ENCODE results near the gene TSPO.

Gene TSPO

DNA sequence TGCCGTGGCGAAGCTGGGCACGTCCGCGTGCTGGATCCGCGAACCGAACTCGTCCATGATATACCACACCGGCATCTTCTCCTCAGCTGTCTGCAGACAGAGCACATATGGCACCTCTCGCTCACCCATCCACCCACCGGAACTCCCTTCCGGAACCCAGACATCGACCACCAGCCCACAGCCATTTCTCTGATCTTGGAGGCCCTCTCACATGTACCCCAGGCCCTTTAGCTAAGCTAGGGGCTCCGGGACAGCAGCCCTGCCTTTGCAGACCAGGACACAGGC lies 28.5 kb downstream of the TSPO start:
- no peak for DNase-seq

DNA sequence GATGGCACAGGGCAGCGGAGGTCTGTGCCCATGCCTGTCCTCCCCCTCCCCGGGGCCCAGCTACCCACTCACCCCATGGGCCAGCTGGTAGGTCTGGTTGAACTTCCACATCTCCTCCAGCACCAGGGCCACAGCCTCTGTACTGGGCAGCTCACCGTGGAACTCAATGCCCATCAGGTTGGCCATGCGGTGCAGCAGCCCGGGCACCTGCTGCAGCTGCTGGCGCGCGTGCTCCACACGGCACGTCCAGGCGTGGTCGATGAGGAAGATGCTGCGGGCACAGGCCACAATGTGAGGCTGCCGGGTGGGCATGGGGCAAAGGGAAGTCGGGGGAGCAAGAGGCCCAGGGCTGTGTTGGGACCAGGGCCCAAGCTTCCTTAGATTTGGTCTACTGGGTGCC lies 29.3 kb downstream of the TSPO start:
- no peak for DNase-seq

DNA sequence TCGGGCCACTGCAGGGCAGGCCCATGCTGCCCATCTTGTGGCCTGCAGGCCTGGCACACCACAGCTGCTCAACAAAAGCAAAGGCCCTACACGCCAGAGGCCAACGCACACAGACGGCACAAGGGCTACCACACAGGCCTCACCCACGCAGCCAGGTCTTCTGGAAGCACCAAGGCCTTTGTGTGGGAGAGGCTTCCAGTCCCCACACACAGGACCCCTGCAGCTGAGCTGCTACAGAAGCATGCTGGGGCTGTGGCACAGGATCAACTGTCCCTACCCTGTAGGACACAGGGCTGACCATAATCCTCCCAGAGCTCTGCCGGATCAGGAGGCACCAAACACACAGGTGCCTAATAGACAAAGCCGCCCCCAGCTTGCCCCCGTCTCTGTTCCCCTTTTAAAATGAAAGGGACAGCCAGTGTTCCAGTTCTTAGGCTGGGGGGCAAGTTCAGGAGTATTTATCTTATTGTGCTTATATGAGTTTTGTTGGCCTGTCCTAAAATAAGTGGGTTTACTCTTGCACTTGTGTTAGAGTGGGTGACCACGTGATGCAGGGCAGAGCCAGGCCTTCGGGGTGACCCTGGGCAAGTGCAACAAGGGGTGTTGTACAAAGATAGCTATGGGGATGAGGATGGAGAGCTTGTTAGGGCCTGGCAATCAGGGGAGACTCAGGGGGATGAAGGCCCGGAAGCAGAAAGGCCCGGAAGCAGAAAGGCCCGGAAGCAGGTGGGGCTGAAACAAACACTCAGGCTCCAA lies 30.1 kb downstream of the TSPO start:
- DNase-seq, result no peak

DNA sequence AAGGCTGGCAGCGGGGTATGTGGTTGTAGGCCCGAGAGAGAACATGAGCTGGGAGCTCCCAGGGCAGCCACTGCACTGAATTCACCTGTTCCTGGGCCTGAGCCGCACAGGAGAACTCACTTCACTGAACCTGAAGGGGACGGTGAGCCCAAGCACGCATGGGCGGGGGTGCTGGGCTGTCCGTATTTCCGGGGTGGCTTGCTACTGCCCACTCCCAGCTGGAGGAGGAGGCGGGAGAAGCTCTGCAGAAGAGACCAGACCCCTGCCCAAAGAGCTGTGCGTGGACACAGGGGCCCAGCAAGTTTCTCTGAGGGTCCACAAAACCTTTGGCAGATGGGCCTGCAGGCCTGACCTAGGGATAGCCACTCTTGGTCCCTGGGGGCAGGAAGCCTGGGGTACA lies 30.8 kb downstream of the TSPO start:
- DNase-seq, result no peak

DNA sequence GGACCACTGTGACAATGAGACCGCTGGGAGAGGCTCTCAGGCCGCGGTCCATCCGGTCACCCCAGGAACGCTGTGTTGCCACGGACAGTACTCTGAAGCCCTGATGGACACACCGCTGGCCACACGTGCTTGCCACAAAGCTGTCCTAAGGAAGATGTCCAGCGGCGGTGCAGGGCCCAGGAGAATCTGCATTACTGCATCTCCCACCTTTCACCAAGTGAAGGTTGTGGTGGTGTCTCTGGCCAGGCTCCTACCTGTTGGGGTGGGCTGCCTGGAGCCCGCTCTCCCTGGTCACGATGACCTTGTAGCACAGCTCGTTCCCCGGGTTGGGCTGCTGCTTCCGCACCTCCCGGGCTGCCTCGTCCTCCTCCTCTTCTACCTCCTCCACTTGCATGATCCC lies 31.4 kb downstream of the TSPO start:
- DNase-seq, result no peak

DNA sequence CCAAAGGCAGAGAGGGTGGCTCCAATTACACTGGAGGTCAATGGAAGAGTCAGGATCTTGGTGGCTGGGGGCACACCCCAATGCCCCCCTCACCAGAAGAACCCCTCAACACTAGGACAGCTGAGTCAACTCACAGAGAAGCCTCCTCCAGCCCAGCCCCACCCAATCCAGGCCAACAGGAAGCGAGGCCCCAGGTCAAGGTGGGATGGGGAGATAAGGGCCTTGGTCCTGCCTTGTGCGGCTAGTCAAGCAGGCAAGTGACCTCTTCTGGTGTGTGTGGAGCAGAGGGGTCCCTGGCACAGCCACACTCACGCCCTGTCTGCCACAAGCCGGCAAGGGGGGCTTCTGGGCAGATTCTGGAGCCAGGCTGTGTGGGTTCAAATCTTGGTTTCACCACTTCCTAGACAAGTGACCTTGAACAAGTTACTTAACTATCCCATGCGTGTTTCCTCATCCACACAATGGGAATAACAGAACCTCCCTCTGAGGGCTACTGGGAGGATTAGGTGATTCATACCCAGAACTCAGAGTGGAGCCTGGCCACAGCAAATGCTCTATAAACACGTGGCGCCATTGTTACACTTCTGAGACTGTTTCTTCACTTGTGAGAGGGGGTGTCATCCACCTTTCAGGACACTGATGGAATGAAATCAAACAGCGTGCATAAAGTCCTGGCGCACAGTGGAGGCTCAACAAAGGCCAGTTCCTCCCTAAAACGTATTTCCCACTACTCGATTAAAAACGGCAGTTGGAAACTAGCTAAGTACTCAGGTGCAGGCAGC lies 32.3 kb downstream of the TSPO start:
- DNase-seq, result no peak

DNA sequence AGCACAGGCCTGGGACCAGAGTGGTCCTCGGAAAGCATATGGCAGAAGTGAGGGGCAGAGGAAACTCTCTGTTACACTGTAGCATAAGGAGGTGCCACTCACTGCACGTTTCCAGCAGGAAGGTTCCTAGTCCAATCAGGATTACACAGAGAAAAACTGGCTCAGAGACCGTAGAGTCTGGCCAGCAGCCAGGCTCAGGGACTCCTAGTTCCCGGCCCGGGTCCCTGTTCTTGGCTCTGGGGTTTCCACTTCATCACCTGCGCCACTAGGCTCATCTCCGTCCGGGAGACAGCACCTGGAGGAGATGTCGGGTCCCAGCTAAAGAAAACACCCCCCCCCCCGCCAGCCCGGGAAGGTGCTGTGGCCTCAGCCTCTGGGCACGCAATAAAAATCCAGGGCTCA lies 34.5 kb downstream of the TSPO start:
- DNase-seq, result no peak

DNA sequence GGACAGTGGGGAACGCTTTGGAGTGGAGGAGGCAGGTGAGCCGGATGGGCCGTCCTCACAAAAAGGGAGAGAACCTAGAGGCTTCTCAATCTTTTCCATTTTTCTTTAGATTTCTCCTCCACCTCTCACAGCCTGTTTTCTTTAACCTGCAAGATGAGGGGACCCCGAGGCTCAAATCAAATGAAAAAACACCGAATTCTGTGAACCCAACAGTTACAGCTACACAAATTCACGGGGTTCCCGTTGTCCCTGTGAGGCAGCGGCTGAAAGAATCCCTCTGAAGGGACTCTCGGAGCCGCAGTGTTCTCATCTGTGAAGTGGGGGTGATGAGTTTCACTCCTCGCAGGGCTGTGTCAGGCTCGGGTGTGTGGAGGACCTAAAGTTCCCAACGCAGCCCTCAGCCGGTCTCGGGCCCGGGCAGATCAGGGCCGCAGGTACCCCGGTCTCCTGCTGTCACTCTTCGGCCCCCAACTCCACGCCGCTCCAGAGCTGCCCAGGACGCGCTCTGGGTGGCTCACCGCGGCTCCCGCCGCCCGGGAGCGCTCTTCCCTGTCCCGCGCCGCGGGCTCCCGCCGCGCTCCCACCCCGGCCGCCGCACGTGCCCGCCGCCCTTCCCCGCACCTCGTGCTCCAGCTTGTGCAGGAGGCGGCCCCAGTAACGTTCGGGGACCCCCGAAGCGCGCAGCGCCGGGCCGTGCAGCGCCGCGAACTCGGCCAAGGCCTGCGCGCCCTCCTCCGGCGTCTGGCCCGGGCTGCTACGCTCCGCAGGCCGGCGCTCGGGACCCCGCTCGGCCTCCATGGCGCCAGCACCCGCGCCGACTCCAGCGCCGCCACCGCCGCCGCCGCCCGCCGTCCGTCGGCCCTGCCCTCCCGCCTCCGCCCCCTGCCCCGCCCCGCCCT lies 35.2 kb downstream of the TSPO start, which contains the start of gene TTLL12:
TSS of gene TTLL12 (minus strand) at position 863 of the 899 bp plus-strand sequence. CDS start at position 798, 65 bp downstream.
- DNase-seq, result peak; percentile 62

DNA sequence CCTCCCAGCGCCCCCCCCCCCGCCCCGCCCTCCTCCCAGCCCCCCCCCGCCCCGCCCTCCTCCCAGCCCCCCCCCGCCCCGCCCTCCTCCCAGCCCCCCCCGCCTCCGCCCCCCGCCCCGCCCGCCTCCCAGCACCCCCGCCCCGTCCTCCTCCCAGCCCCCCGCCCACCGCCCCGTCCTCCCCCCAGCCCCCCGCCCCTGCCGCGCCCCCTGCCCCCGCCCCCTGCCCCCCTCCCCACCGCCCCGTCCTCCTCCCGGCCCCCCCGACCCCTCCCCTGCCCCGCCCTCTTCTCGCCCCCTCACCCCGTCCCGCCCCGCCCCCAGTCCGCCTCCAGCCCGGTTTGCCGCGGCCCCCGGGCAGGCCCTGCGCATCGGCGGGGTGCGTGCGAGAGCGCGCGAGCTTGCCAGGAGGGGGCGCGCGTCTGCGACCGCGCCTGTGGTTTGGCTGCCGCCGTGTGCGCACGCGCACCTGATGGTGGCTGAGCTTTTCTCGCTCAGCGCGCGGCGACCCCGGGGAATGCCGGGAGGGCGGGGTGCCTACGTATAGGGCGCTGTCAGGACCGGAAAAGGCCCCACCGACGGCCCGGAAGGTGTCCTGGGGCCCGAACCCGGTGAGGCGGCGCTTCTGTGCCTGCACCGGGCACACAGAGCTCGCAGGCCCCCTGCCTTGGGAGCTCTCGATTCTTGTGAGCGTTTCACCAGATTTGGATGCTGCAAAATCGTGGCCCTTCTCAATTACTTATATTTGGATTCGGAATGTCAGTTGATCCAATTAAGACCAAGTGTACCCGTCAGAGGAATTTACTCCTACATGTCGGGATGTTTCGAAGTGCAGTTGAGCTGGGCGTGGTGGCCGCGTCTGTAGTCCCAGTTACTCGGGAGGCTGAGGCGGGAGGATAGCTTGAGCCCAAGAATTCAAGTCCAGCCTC lies 36.1 kb downstream of the TSPO start:
- peak; percentile 94 for DNase-seq

DNA sequence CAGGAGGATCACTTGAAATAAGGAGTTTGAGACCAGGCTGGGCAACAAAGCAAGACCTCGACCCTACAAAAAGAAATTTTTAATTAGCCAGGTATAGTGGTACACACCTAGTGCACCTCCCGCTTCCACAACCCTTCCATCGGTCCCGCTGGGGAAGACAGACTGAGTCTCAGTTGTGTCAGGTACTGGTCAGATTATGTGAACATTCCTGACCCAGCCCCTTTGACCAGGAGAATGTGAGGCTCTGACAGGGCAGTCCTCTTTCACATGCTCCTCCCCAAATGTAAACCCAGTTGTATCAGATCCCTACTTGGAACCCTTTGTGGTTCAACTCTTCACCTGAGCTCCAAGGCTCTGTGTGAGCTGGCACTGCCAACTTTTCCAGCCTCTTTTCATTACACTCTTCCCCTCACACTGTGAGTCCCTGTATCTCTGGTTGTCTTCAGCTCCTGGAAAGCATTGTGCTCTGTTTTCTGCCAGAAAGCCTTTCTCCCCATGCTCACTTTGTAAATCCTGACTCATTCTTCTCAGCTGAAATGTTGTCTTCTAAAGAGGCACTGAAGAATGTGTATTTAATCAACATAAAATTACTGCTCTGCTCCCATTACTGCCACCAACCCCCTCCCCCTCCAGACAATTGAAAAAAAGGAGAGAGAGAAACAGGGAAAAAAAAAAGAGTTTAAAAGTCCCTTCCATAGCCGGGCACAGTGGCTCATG lies 37.6 kb downstream of the TSPO start:
- no peak for DNase-seq

DNA sequence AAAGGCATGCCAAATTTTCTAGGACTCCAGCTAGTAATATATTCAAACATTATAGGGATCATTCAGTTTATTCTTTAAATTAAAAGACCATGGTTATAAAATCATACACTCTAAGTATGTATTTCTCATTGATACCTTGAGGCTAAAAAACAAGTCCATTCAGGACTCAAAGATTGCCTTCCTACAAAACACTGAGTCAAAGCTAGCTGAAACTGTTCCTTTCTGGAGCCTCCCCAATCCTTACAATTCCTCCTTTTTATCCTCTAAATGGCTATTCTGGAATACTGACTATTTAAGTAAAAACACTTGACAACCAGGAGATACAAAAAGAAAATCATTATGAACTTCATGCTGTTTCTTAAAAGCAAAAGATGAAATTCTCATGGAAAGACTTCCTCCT lies 40.5 kb downstream of the TSPO start:
- DNase-seq, result no peak

DNA sequence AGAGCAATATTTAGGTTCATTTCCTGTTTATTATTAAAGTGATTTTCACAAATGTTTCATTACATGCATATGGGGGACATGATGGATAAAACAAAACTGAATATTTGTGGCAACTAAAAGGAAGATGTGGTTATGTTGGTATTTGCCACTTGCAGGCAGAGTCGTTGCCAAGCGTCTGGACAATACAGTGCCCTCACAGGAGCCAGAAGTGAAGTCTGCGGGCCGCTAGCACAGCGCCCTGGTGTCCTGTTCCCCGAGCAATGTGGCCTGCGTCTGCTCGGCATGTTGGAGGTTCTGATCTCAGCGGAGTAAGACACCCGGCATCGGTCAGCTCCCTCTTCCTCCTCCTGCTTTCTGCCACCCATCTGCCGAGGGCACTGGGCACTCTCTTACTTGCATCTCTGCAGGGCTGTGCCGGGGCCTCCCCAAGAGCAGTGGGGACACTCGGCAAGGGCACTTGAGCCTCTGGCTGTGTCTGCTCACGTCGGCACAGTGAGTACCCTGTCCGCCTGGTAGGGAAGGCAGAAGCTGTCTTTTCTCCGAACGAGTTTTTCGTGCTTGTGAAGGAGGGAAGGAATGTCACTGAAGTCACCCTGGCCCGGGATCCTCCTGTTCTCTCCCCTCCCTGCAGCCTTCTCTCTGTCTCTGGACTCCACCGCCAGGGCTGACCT lies 46.0 kb downstream of the TSPO start:
- DNase-seq, result no peak

DNA sequence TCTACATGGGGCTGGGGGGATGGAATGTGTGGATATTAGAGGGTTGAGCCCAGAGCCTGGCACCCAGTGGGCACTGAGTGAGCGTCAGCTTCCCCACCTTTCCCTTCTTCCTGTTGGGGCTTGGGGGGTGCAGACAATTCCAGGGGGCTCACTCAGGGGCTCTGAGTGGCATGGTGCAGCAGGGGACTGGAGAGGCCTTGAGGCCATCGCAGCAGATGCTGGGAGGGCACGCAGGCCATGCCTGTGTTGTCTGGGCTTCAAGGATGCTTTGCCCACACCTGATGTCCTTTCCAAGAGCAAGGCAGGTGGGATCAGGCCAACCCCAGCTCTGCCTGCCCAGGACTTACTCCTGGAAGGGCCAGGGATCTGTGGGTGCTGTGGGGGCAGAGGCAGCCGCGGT lies 46.8 kb downstream of the TSPO start:
- no peak for DNase-seq

DNA sequence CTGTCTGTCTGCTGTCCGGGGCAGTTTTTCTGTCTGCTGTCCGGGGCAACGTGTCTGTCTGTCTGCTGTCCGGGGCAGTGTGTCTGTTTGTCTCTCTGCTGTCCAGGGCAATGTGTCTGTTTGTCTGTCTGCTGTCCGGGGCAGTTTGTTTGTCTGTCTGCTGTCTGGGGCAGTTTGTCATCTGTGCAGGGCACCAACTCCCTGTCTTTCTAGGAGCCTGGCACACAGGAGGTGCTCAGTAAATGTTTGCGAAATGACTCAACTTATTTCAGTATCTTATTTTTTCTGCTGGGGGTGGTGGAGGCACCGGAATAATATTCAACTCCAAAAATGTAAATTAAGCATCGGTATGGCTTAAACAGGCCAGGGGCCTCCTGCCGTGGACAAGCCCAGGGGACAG lies 47.6 kb downstream of the TSPO start:
- no peak for DNase-seq

DNA sequence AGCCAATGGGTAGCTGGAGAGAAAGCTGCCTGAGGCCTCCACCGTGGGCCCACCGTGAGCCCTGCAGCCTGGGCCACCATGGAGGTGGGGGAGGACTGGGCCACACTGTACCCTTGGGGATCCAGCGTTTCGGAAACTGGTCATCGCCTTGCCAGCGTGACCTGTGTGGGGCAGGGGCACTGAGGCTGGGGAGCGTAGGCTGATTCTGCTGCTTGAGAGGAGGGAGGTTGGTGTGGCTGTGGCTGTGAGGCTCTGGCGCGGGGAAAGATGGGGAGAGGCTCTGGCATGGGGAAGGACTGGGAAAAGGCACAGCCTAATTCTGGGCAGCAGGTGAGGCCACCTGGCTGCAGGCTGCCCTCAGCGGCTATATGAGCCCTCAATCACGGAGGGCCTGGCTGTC lies 48.2 kb downstream of the TSPO start:
- DNase-seq, result no peak

DNA sequence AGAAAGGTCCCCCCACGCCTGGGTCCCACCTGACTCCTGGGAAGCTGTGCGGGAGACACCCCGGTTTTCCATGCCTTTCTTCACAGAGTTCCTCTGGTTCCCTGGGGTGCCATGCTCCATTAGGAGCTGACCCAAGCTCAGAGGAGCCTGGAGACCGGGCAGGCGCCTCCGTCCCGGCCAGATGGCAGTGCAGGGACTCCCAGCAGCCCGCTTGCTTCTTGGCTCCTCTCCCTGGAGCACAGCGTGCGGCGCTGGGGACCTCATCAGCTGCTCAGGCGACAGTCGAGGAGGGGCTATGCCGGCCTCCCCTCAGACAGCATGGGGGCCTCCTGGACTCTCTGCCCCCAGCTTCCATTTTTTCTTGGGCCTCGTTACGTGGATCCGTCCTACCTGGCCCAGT lies 48.7 kb downstream of the TSPO start:
- DNase-seq, result no peak

DNA sequence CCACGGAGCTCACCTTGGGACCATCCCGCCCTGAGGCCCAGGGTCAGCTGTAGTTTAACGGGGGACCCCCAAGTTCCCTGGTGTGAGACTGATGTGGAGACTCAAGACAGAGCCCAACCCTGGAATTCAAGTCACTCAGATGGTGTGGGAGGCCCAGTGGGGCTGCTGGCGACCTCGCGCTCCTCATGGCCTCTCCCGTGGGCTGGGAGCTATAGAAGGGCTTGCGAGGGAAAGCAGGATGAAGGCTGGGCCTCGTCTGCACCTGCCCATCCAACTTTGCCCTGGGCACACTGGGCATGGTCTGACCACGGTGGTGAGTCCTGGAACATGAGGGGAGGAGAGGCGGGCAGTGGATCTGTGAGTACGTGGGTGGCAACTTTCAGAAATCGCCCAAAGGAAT lies 49.2 kb downstream of the TSPO start:
- DNase-seq, result no peak

DNA sequence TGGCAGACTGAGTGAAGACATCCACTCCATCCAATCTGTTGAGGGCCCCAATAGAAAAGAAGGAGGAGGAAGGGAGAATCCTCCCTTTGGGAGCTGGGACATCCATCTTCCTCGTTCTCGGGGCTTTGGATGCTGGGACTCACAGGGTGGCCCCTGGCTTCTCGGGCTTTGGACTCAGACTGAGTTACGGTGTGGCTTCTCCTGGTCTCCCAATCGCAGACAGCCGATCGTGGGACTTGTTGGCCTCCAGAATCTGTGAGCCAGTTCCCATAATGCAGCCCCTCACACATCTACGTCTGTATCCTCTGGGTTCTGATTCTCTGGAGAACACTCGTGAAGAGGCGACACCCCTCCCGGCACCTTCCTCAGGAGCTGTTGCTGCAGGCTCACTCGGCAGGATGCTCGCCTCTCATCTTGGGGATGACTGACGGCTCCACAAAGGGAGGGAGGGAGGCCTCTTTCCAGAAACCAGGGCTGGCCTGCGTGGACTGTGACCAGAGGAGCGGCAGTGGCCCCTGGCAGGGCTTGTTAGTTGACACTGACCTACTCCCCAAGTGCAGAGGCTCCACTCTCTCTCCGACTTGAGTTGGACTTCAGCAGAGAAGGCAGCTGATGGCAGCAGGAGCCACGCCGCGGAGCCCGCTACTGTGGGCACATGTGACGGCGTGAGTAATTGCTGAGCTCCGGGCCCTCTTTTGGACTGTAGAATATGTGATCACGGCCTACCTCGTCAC lies 50.3 kb downstream of the TSPO start:
- no peak for DNase-seq

DNA sequence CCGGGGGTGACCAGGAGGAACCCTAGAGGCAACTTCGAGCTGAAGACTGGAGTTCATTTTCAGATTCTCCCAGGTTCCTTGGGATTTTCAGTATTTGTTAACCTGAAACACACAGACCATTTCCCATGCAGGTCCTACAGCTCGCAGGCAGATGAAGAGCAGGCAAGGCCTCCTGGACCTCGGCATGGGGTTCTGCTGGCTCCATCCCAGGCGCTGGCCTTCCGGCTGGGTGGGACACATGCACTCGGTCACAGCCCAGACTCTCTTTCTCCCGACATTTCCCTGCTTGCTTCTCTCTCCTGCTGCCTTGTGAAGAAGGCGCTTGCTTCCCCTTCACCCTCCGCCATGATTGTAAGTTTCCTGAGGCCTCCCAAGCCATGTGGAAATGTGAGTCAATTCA lies 51.0 kb downstream of the TSPO start:
- DNase-seq, result no peak

DNA sequence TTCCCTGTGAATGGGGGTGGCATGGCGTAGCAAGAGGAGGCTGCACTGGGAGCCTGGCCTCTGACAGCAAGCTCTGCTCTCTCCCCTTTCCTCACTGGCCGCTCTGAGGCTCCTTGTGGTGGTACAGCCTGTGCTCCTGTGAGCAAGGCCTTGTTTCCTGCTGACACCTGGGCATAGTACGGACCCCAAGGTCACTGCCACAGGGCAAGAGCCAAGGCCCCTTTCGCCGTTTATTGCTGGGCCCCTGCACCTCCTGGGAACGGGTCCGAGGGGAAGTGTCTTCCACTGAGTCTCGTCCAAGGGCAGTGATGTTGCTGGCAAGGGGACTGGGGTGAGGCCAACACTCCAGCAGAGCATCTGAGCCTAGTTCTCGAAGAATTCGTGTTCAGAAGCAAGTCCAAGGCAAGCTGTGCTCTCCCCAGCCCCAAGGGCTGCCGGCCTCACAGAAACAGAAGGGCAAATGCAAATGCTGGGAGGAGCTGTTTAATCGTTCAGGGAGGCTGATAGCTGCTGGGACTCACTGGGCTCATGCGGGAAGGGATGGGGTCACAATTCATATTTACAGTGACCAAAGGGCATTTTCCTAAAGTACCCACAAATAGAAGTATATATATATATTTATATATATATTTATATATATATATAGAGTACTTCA lies 51.5 kb downstream of the TSPO start:
- no peak for DNase-seq

Measured in stimulated activated naive CD4-positive, alpha-beta T cell treated with Interleukin-2 at 50 U/mL for 16 hours (primary cell).